LNCAP (cell line): ENCODE results near the gene FREM1.
A peak's percentile ranks its signal among the peaks of the same experiment; 100 is the strongest.

Source experiments
- TF ChIP-seq, protein P1 (sequence below): fragments of 450-650 bp; IDR thresholded peaks from 2 replicates; pipeline ENCODE4 v1.5.1; 2017; ENCODE audit warnings: mild to moderate bottlenecking

FREM1 gene

GRCh38 chr9:14770592-14770991 is 139.6 kb downstream of the FREM1 start:
- TF ChIP-seq, protein P1, sequence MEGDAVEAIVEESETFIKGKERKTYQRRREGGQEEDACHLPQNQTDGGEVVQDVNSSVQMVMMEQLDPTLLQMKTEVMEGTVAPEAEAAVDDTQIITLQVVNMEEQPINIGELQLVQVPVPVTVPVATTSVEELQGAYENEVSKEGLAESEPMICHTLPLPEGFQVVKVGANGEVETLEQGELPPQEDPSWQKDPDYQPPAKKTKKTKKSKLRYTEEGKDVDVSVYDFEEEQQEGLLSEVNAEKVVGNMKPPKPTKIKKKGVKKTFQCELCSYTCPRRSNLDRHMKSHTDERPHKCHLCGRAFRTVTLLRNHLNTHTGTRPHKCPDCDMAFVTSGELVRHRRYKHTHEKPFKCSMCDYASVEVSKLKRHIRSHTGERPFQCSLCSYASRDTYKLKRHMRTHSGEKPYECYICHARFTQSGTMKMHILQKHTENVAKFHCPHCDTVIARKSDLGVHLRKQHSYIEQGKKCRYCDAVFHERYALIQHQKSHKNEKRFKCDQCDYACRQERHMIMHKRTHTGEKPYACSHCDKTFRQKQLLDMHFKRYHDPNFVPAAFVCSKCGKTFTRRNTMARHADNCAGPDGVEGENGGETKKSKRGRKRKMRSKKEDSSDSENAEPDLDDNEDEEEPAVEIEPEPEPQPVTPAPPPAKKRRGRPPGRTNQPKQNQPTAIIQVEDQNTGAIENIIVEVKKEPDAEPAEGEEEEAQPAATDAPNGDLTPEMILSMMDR: no peak

DNA sequence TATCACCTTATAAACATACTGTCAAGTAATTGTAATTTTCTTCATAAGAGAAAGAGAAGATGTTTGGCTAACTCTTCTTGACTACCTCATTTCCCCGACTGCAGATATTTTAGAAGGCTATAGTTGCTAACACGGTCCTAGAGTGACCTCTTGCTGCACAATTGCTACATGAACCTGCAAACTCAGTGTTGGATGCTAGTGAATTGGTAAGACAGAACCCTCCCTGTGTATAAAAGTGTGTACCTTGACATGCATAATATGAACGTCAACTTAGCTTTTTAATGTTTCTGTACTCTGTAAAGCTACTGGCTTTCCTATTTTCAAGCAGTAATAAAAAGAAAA is 141.0 kb downstream of the FREM1 start:
- TF ChIP-seq, protein P1: peak; percentile 30; the same call in 1 of the 2 replicates

GRCh38 chr9:14768405-14769229 is 141.6 kb downstream of the FREM1 start:
- TF ChIP-seq, protein P1: peak; percentile 66

DNA sequence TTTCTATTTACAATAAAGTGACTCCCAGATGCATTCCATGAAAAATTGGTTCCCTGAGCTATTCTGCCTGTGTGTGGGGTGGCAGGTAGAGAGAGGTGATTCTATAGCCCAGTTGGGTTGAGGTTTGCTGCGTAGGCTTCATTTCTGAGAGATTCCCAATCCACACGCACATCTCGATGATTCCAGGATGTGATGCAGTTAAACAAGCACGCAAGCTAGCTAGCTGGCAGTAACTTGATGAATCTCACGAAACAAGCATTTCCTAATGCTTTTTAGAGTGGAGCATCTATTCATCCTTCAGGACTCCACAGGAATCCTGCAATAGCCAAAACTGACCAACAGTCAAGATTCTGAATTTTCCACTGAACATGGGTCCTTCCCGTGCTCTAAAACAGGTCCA is 143.9 kb downstream of the FREM1 start:
- TF ChIP-seq, protein P1: no peak

DNA sequence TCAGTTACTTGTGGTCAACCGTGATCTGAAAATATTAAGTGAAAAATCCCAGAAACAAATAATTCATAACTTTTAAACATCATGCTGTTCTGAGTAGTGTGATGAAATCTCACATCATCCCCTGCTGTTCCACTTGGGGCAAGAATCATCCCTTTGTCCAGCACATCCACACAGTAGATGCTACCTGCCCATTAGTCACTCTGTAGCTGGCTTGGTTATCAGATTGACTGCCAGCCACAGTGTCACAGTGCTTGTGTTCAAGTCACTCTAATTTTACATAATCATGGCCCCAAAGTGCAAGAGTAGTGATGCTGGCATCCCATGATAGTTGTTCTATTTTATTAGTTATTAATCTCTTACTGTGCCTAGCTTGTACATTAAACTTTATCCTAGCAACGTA is 148.6 kb downstream of the FREM1 start:
- TF ChIP-seq, protein P1: no peak

GRCh38 chr9:14760060-14760459 is 150.2 kb downstream of the FREM1 start:
- TF ChIP-seq, protein P1: no peak

GRCh38 chr9:14756291-14756690 is 153.9 kb downstream of the FREM1 start:
- TF ChIP-seq, protein P1: no peak
